IgD-negative memory B cell (primary cell): Measurements from ENCODE around the gene SNX6. TPM values are rescaled to one million over a fixed set of nuclear protein-coding genes. Genes with fewer than 3 reads are reported as not detected.
"Not testable (repeated sequence)": the region's sequence is repeated elsewhere in the genome, so short reads cannot be mapped to it uniquely, and the experiment has no call there.

ENCODE experiments used
- H3K27ac Mint-ChIP-seq, 3 donors: one replicate each; pipeline ENCODE4 v1.8.0; 2020 to 2022; ENCODE audit warnings: mild to moderate bottlenecking in 3 of 3, mixed read lengths in 3 of 3, moderate library complexity in 1 of 3
- H3K27me3 Mint-ChIP-seq: one replicate; pipeline ENCODE4 v1.8.0; 2021; ENCODE audit warnings: mixed read lengths
- H3K36me3 Mint-ChIP-seq: one replicate; pipeline ENCODE4 v1.8.0; 2020; ENCODE audit warnings: mild to moderate bottlenecking, mixed read lengths
- H3K4me1 Mint-ChIP-seq, 3 donors: one replicate each; pipeline ENCODE4 v1.8.0; 2020 to 2022; ENCODE audit warnings: mixed read lengths in 3 of 3, mild to moderate bottlenecking in 1 of 3
- H3K4me3 Mint-ChIP-seq, 4 donors: one replicate each; pipeline ENCODE4 v1.8.0; 2020 to 2022; ENCODE audit warnings: mild to moderate bottlenecking in 4 of 4, mixed read lengths in 4 of 4, moderate library complexity in 3 of 4
- H3K9me3 Mint-ChIP-seq, 3 donors: one replicate each; pipeline ENCODE4 v1.8.0; 2020 to 2021; ENCODE audit warnings: mixed read lengths in 3 of 3, mild to moderate bottlenecking in 1 of 3
- polyA plus RNA-seq: library from polyadenylated mRNA; unstranded; fragments of 300-500 nt; fragmentation: Illumina TruSeq; gene quantifications from one replicate; pipeline ENCODE4 v1.2.3, GENCODE V29; 2021

SNX6 gene
- polyA plus RNA-seq: 122 TPM

- Mint-ChIP-seq H3K27ac (peak within 1 kb of the TSS; percentile 62 to 95 (median 95)), H3K36me3 (no peaks in the 10 kb centered on the region), H3K4me3 (peak within 1 kb of the TSS; percentile 83 to 97 (median 96))
Observed at GRCh38 chr14:34629657-34630529, at the start of gene SNX6. Gene SNX6, minus strand, starts transcription at chr14:34630148. Its CDS starts 32 bp downstream, at chr14:34630116.

DNA sequence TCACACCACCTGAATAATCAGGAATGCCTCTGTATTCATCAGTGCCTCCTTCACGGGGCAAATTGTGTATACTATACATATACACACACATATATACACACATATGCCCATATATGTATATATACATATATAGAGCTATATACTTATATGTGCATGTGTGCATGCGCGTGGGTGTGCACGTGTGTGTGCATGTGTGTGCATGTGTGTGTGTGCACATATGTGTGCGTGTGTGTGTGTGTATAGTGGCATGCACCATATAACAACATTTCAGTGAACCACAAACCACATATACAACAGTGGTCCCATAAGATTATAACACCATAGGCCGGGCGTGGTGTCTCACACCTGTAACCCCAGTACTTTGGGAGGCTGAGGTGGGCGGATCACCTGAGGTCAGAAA lies 48.8 kb upstream of the SNX6 start:
- no peaks in the 10 kb centered on the region for H3K4me1 Mint-ChIP-seq
- no peak overlapping the region for H3K4me3 Mint-ChIP-seq
- no peaks in the 10 kb centered on the region for H3K27me3 Mint-ChIP-seq

More at GRCh38 chr14:34629657-34630529, at the start of gene SNX6:
- no peaks in the 10 kb centered on the region for H3K9me3 Mint-ChIP-seq
- H3K4me1 Mint-ChIP-seq: peaks cover 3 to 19% (median 14%) of the 10 kb centered on the region in 3 donors
- H3K27me3 Mint-ChIP-seq: peaks cover 1% of the 10 kb centered on the region

GRCh38 chr14:34678306-34678705 lies 48.4 kb upstream of the SNX6 start:
- H3K27ac Mint-ChIP-seq: no peak overlapping the region
- no peaks in the 10 kb centered on the region for H3K27me3 Mint-ChIP-seq
- H3K4me1 Mint-ChIP-seq: no peaks in the 10 kb centered on the region
- no peak overlapping the region for H3K4me3 Mint-ChIP-seq
- no peaks in the 10 kb centered on the region for H3K9me3 Mint-ChIP-seq
- no peaks in the 10 kb centered on the region for H3K36me3 Mint-ChIP-seq

More for the DNA sequence above, 48.8 kb upstream of the SNX6 start:
- no peaks in the 10 kb centered on the region for H3K36me3 Mint-ChIP-seq
- no peak overlapping the region for H3K27ac Mint-ChIP-seq
- H3K9me3 Mint-ChIP-seq: no peaks in the 10 kb centered on the region

GRCh38 chr14:34676516-34677211 lies 46.7 kb upstream of the SNX6 start:
- Mint-ChIP-seq H3K9me3 (no peaks in the 10 kb centered on the region), H3K36me3 (no peaks in the 10 kb centered on the region), H3K4me1 (no peaks in the 10 kb centered on the region), H3K27me3 (no peaks in the 10 kb centered on the region), H3K27ac (no peak overlapping the region), H3K4me3 (no peak overlapping the region)

DNA sequence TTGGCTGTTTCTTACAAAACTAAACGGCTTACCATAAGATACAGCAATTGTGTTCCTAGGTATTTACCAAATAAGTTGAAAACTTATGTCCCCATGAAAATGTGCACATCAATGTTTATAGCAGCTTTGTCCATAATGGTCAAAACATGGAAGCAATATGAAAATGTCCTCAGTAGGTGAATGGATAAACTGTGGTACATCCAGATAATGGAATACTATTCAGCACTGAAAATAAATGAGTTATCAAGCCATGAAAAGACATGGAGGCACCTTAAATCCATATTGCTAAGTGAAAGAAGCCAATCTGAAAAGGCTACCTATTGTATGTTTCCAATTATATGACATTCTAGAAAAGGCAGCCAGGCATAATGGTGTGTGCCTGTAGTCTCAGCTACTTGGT lies 43.8 kb upstream of the SNX6 start:
- H3K4me3 Mint-ChIP-seq: no peak overlapping the region
- H3K4me1 Mint-ChIP-seq: no peaks in the 10 kb centered on the region
- no peak overlapping the region for H3K27ac Mint-ChIP-seq
- no peaks in the 10 kb centered on the region for H3K27me3 Mint-ChIP-seq
- no peaks in the 10 kb centered on the region for H3K36me3 Mint-ChIP-seq
- no peaks in the 10 kb centered on the region for H3K9me3 Mint-ChIP-seq

DNA sequence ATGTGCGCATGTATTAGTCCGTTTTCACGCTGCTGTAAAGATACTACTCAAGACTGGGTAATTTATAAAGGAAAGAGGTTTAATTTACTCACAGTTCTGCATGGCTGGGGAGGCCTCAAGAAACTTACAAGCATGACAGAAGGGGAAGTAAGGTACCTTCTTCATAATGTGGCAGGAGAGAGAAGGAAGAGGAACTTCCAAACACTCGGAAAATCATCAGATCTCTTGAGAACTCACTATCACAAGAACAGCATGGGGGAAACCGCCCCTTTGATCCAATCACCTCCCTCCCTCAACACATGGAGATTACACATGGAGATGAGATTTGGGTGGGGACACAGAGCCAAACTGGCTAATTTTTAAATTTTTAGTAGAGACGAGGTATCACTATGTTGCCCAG lies 41.8 kb upstream of the SNX6 start:
- no peaks in the 10 kb centered on the region for H3K27me3 Mint-ChIP-seq
- H3K4me3 Mint-ChIP-seq: no peak overlapping the region
- no peak overlapping the region for H3K27ac Mint-ChIP-seq
- no peaks in the 10 kb centered on the region for H3K4me1 Mint-ChIP-seq
- no peaks in the 10 kb centered on the region for H3K9me3 Mint-ChIP-seq
- H3K36me3 Mint-ChIP-seq: no peaks in the 10 kb centered on the region

DNA sequence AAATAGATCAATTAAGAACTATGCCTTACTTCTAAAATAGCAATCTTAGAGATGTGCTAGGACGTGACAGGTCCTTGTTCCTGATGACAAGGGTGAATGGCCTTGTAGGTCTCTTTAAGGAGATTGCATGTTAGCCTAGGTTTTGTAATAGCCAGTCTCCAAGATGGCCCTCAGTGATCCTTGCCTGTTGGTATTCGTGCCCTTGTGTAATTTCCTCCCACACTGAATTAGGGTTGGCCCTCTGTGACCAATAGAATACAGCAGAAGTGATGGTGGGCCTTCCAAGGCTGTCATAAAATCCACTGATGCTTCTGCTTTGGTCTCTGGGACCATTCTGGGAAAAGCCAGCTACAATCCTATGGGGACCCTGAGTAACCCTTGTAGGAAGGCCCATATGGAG lies 38.2 kb upstream of the SNX6 start:
- no peaks in the 10 kb centered on the region for H3K27me3 Mint-ChIP-seq
- H3K9me3 Mint-ChIP-seq: no peaks in the 10 kb centered on the region
- H3K4me3 Mint-ChIP-seq: no peak overlapping the region
- H3K36me3 Mint-ChIP-seq: no peaks in the 10 kb centered on the region
- H3K4me1 Mint-ChIP-seq: no peaks in the 10 kb centered on the region
- H3K27ac Mint-ChIP-seq: no peak overlapping the region

GRCh38 chr14:34667007-34667406 lies 37.1 kb upstream of the SNX6 start:
- H3K4me3 Mint-ChIP-seq: no peak overlapping the region
- H3K27ac Mint-ChIP-seq: no peak overlapping the region
- H3K4me1 Mint-ChIP-seq: no peaks in the 10 kb centered on the region
- peaks cover 0 to 1% (median 0%) of the 10 kb centered on the region in 3 donors for H3K9me3 Mint-ChIP-seq
- no peaks in the 10 kb centered on the region for H3K36me3 Mint-ChIP-seq
- H3K27me3 Mint-ChIP-seq: peaks cover 2% of the 10 kb centered on the region

- H3K4me3 Mint-ChIP-seq: no peak overlapping the region
- no peaks in the 10 kb centered on the region for H3K4me1 Mint-ChIP-seq
- H3K27ac Mint-ChIP-seq: no peak overlapping the region
Observed at GRCh38 chr14:34665785-34666435, 36.0 kb upstream of the SNX6 start.

DNA sequence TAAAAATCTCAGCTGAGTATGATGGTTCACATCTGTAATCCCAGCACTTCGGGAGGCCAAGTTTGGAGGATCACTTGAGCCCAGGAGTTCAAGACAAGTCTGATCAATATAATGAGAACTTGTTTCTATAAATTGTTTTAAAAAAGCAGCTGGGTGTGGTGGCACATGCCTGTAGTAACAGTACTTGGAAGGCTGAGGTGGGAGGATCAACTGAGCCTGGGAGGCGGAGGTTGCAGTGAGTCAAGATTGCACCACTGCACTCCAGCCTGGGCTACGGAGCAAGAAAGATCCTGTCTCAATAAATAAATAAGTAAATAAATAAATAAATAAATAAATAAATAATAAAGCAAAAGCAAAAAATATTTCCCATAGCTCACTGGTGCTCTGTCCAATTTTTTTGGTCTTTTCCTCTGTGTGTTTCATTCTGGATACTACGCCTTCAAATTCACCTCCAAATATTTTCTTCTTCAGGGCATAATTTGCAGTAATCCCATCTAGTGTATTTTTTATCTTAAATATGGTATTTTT lies 32.7 kb upstream of the SNX6 start:
- Mint-ChIP-seq H3K9me3 (peaks cover 1 to 10% (median 6%) of the 10 kb centered on the region in 3 donors), H3K27me3 (peaks cover 2% of the 10 kb centered on the region), H3K36me3 (no peaks in the 10 kb centered on the region), H3K4me1 (no peaks in the 10 kb centered on the region), H3K4me3 (no peak overlapping the region), H3K27ac (no peak overlapping the region)

More at GRCh38 chr14:34665785-34666435, 36.0 kb upstream of the SNX6 start:
- Mint-ChIP-seq H3K36me3 (no peaks in the 10 kb centered on the region), H3K27me3 (peaks cover 2% of the 10 kb centered on the region), H3K9me3 (peaks cover 1 to 3% (median 2%) of the 10 kb centered on the region in 3 donors)

DNA sequence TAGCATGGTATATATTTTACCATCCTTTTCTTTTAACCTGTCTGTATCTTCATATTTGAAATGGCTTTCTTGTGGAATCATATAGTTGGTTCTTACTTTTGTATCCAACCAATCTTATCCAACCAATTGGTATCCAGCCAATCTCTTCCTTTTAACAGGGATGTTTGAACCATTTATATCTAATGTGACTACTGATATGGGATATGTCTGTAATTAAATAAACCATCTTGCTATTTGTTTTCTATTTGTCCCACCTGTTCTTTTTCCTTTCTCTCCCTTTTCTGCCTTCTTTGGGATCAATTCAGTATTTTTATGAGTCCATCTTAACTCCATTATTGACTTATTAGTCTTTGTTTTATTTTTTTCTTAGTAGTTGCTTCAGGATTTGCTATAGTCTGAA lies 30.8 kb upstream of the SNX6 start:
- H3K36me3 Mint-ChIP-seq: no peaks in the 10 kb centered on the region
- no peak overlapping the region for H3K27ac Mint-ChIP-seq
- peaks cover 1 to 10% (median 6%) of the 10 kb centered on the region in 3 donors for H3K9me3 Mint-ChIP-seq
- H3K4me3 Mint-ChIP-seq: no peak overlapping the region
- no peaks in the 10 kb centered on the region for H3K4me1 Mint-ChIP-seq
- H3K27me3 Mint-ChIP-seq: peaks cover 3% of the 10 kb centered on the region

DNA sequence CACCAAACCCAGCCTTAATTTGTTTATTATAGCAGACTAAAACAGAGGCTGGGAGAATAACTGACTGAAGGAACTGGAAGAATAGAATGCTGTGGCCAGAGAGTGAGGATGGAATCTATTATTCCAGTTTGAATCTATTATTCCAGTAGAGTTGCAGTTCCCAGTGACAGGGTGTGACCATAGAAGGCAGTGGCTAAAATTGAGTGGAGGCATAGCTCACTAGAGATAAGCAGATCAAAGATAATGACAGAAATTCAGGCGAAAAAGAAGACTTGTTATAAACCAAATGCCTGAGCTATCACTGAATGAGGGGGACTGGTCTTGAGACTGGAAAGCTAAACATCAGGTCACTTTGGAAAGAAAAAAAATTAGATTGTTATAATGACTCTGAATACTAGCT lies 26.0 kb upstream of the SNX6 start:
- H3K9me3 Mint-ChIP-seq: peaks cover 0 to 6% (median 5%) of the 10 kb centered on the region in 3 donors
- no peaks in the 10 kb centered on the region for H3K36me3 Mint-ChIP-seq
- no peak overlapping the region for H3K4me3 Mint-ChIP-seq
- H3K27me3 Mint-ChIP-seq: peaks cover 4% of the 10 kb centered on the region
- H3K4me1 Mint-ChIP-seq: no peaks in the 10 kb centered on the region
- H3K27ac Mint-ChIP-seq: no peak overlapping the region

DNA sequence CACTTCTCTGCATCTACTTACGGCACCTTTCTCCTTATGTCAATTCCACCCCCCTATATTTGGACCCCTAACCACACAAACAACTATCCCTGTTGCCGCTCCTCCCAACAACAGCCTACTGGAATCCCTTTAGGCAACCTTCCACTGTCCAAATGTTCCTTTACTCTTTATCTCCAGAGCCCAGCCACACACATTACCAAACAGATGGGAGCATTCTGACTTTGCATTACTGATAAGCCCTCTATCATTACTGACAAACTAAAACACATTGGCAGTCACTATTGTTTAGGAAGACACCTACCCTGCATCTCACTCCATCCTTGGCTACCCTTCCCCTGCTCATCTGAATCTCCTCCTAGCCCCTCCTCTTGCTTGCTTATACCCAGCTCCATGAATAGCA lies 23.1 kb upstream of the SNX6 start:
- not testable (repeated sequence) for H3K36me3 Mint-ChIP-seq, H3K4me1 Mint-ChIP-seq, H3K4me3 Mint-ChIP-seq, H3K27ac Mint-ChIP-seq, H3K9me3 Mint-ChIP-seq, H3K27me3 Mint-ChIP-seq

DNA sequence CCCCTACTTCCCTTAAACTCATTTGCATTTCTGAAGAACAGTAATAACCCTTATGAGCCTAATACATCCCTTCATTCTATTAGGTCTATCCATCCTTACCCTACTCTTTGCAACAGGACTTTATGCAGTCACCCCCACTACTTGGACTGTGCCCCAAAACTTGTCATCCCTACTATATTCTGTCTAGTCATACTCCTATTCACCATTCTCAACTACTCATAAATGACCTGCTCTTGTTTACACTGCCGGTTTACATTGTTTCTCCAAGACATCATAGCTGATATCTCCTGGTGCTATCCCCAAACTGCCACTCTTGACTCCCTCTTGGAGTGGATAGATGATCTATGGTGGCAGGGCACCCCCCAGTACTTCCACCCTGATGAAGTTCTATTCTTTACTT lies 22.4 kb upstream of the SNX6 start:
- H3K4me3 Mint-ChIP-seq, H3K27me3 Mint-ChIP-seq, H3K36me3 Mint-ChIP-seq: not testable (repeated sequence)

More for the DNA sequence above, 22.4 kb upstream of the SNX6 start:
- H3K27ac Mint-ChIP-seq, H3K9me3 Mint-ChIP-seq, H3K4me1 Mint-ChIP-seq: not testable (repeated sequence)
